ENCODE results near the gene UBE2QL1. TPM values are rescaled to one million over a fixed set of nuclear protein-coding genes. Genes with fewer than 3 reads are reported as not detected.

UBE2QL1 gene
- polyA plus RNA-seq, 1 experiment: not detected

DNA sequence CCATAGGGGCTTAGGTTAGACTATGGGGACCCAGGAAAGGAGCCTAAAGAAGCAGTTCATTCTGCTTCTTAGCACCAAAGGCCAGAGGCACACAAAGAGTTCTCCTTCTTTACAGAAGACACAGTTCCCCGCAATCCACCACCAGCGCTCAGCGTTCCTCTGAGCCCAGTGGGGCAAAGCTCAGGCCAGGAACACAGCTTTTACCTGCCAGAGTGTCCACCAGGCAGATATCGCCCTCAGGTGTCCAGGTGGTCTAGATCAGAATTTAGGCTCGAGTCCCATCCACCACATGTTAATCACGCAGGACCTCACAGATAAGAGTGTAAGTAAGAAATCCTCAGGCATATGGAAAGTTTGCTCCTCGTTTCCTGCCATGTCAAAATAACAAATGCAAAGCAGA lies 53.0 kb downstream of the UBE2QL1 start:
- no peaks in the 10 kb centered on the region for H3K27me3 ChIP-seq (ENCODE audit: control insufficient read depth, insufficient read depth, low read length)
- ChIA-PET POLR2A (no interaction called here), CTCF (no interaction called here)
- TF ChIP-seq, protein P1, sequence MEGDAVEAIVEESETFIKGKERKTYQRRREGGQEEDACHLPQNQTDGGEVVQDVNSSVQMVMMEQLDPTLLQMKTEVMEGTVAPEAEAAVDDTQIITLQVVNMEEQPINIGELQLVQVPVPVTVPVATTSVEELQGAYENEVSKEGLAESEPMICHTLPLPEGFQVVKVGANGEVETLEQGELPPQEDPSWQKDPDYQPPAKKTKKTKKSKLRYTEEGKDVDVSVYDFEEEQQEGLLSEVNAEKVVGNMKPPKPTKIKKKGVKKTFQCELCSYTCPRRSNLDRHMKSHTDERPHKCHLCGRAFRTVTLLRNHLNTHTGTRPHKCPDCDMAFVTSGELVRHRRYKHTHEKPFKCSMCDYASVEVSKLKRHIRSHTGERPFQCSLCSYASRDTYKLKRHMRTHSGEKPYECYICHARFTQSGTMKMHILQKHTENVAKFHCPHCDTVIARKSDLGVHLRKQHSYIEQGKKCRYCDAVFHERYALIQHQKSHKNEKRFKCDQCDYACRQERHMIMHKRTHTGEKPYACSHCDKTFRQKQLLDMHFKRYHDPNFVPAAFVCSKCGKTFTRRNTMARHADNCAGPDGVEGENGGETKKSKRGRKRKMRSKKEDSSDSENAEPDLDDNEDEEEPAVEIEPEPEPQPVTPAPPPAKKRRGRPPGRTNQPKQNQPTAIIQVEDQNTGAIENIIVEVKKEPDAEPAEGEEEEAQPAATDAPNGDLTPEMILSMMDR (IDR thresholded peaks at IDR 0.05; ENCODE audit: low read depth, low read length): no peak
- H3K9me3 ChIP-seq (ENCODE audit: control insufficient read depth, insufficient read depth, low read length): peaks cover 4% of the 10 kb centered on the region
- H3K27ac ChIP-seq (ENCODE audit: low read depth, low read length): no peak overlapping the region
- H3K4me3 ChIP-seq (ENCODE audit: low read depth, low read length): no peak overlapping the region
- DNase-seq (ENCODE audit: low read depth, low spot score): no peak

DNA sequence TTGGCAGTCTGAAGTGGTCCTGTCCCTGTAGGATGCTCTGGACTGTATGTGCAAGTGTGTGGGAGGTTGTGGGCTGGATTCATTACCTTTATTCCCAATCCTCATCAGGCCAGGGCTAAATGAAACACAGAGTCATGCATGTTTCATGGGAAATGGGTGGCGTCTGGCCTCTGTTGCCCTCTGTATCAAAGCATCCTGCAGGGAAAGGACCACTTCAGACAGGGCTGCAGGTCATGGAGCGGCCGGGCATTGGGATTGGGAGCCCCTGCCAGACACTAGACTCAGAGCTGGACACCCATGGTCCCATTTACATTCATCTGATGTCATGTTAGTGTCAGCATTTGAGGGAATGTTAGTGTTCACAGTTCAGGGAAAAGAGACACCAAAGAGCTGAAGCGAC lies 53.8 kb downstream of the UBE2QL1 start:
- ChIA-PET POLR2A (no interaction called here), CTCF (no interaction called here)
- H3K27ac ChIP-seq (ENCODE audit: low read depth, low read length): no peak overlapping the region
- TF ChIP-seq, protein P1 (IDR thresholded peaks at IDR 0.05; ENCODE audit: low read depth, low read length): no peak
- peaks cover 9% of the 10 kb centered on the region for H3K9me3 ChIP-seq (ENCODE audit: control insufficient read depth, insufficient read depth, low read length)
- no peak overlapping the region for H3K4me3 ChIP-seq (ENCODE audit: low read depth, low read length)
- H3K27me3 ChIP-seq (ENCODE audit: control insufficient read depth, insufficient read depth, low read length): no peaks in the 10 kb centered on the region
- DNase-seq (ENCODE audit: low read depth, low spot score): no peak

DNA sequence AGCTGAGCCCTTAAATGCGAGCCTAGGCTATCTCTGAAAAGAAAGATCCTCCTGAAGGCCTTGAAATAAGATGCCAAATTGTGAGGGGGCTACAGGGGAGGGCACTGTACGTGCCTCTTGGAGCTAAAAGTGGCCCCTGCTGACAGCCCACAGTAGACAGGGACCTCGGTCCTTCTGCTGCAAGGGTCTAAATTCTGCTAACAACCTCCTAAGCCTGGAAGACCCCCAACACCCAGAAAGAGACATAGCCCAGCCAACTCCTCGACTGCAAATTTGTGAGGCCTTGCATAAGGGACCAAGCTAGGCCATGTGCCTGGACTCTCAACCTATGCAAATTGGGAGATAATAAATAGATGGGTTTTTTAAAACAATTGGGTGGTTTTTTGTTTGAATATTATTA lies 54.7 kb downstream of the UBE2QL1 start:
- Histone ChIP-seq H3K27ac (ENCODE audit: low read depth, low read length) (no peak overlapping the region), H3K27me3 (ENCODE audit: control insufficient read depth, insufficient read depth, low read length) (no peaks in the 10 kb centered on the region), H3K9me3 (ENCODE audit: control insufficient read depth, insufficient read depth, low read length) (peaks cover 13% of the 10 kb centered on the region), H3K4me3 (ENCODE audit: low read depth, low read length) (no peak overlapping the region)
- ChIA-PET CTCF (no interaction called here), POLR2A (no interaction called here)
- TF ChIP-seq, protein P1 (IDR thresholded peaks at IDR 0.05; ENCODE audit: low read depth, low read length): no peak
- no peak for DNase-seq (ENCODE audit: low read depth, low spot score)

DNA sequence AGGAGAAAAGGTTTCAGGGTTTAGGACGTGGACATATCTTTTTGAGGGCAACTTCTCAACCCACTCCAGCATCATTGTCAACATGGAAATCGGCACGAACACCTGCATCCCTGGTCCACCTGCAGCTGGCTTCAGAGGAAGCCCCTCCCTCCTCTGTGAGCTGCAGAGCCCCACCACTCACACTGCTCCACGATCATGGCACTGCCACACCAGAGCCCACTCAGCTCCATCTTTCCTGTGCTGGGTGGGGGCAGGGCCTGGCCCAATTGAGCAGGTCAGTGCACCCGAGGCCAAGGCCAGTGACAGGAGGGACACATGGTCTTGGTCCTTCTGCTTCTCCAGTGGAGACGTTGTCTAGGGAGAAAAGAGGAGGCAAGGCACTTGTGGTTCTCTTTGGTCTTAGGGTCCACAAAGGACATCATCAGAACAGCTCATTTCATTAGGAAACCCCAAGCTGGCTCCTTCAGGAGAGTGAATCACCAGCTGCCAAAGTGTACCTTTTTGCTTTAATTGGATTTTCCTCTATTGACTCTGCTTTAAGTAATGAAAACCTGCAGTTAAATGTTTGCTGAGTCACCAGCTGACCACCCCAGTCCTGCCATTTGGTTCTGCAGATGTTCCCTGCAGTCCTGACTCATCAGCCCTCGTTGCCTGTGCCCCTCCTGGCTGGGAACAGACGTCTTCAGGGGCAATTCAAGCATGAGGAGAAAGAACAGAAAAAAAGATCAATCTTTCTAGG lies 56.2 kb downstream of the UBE2QL1 start:
- peaks cover 21% of the 10 kb centered on the region for H3K9me3 ChIP-seq (ENCODE audit: control insufficient read depth, insufficient read depth, low read length)
- no peak for DNase-seq (ENCODE audit: low read depth, low spot score)
- no peaks in the 10 kb centered on the region for H3K27me3 ChIP-seq (ENCODE audit: control insufficient read depth, insufficient read depth, low read length)
- TF ChIP-seq, protein P1 (IDR thresholded peaks at IDR 0.05; ENCODE audit: low read depth, low read length): no peak
- ChIA-PET CTCF (no interaction called here), POLR2A (no interaction called here)
- H3K4me3 ChIP-seq (ENCODE audit: low read depth, low read length): no peak overlapping the region
- no peak overlapping the region for H3K27ac ChIP-seq (ENCODE audit: low read depth, low read length)

DNA sequence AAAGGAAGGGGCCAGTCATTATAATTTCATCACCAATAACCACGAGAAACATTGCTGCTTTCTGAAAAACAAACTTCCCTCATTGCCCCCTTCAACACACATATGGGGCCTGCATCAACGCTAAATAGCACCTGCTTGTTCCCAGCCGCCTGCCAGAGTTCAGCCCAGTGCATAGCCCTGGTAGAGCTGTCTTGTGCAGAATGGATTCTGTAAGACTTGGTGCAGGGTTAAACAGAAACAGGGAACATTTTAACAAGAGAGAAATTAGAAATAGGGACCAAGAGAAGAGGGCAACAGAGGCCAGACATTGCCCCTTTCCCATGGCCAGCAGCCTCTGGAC lies 56.7 kb downstream of the UBE2QL1 start:
- ChIA-PET CTCF (no interaction called here), POLR2A (no interaction called here)
- TF ChIP-seq, protein P1 (IDR thresholded peaks at IDR 0.05; ENCODE audit: low read depth, low read length): no peak

More for the DNA sequence above, 56.7 kb downstream of the UBE2QL1 start:
- Histone ChIP-seq H3K9me3 (ENCODE audit: control insufficient read depth, insufficient read depth, low read length) (peaks cover 21% of the 10 kb centered on the region), H3K4me3 (ENCODE audit: low read depth, low read length) (no peak overlapping the region), H3K27me3 (ENCODE audit: control insufficient read depth, insufficient read depth, low read length) (no peaks in the 10 kb centered on the region), H3K27ac (ENCODE audit: low read depth, low read length) (no peak overlapping the region)
- no peak for DNase-seq (ENCODE audit: low read depth, low spot score)
